ENCODE data around the gene ALOX5AP.

ALOX5AP gene

DNA sequence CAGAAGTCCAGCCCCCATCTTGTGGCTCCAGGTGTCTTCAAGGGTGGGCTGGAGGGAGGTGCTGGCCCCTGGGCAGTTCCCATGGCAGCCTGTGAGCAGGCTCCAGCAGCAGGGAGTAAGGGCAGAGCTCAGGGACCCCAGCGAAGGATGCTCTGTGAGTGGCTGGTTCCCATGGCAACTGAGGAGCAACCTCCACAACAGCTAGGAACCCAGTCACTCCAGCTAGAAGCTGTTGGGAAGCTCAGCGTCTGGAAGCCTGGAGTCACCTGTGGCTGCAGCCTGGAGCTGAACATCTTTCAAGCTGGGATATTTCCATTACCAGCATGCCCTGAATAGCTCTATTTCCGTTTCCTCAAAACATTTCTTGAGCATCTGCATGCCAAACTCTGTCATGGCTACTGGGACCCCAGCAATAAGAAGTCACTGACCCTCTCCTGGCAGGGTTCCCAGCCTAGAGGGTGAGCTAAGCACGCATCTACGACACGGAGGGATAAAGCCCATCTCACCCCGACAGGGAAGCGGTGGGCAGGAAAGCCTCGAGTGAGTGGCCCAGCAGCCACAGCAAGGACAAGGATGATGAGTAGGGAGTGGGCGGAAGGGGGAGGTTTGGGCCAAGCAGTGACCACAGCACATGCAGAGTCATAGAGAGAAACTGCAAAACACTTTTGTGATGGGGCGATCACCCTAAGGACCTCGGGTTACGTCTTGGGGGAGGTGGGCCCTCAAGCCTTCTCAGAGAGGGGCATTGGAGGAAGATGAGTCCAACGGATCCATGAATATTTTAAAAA is 52.6 kb downstream of the ALOX5AP start:
- Histone ChIP-seq H3K27me3 (ENCODE audit: insufficient read depth, poor library complexity, severe bottlenecking) (no peaks in the 10 kb centered on the region), H3K27ac (replicated peaks) (no peak overlapping the region), H3K4me3 (replicated peaks; ENCODE audit: insufficient read depth, low read length) (no peak overlapping the region)
- no peak for TF ChIP-seq SPI1 (IDR thresholded peaks at IDR 0.05; ENCODE audit: borderline replicate concordance, low read depth)
- TF ChIP-seq, protein P1, sequence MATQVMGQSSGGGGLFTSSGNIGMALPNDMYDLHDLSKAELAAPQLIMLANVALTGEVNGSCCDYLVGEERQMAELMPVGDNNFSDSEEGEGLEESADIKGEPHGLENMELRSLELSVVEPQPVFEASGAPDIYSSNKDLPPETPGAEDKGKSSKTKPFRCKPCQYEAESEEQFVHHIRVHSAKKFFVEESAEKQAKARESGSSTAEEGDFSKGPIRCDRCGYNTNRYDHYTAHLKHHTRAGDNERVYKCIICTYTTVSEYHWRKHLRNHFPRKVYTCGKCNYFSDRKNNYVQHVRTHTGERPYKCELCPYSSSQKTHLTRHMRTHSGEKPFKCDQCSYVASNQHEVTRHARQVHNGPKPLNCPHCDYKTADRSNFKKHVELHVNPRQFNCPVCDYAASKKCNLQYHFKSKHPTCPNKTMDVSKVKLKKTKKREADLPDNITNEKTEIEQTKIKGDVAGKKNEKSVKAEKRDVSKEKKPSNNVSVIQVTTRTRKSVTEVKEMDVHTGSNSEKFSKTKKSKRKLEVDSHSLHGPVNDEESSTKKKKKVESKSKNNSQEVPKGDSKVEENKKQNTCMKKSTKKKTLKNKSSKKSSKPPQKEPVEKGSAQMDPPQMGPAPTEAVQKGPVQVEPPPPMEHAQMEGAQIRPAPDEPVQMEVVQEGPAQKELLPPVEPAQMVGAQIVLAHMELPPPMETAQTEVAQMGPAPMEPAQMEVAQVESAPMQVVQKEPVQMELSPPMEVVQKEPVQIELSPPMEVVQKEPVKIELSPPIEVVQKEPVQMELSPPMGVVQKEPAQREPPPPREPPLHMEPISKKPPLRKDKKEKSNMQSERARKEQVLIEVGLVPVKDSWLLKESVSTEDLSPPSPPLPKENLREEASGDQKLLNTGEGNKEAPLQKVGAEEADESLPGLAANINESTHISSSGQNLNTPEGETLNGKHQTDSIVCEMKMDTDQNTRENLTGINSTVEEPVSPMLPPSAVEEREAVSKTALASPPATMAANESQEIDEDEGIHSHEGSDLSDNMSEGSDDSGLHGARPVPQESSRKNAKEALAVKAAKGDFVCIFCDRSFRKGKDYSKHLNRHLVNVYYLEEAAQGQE (IDR thresholded peaks at IDR 0.05; ENCODE audit: insufficient replicate concordance, low read depth), result no peak
- TF ChIP-seq POLR2AphosphoS5 (IDR thresholded peaks at IDR 0.05; ENCODE audit: low read depth), result no peak
- TF ChIP-seq, protein P2, sequence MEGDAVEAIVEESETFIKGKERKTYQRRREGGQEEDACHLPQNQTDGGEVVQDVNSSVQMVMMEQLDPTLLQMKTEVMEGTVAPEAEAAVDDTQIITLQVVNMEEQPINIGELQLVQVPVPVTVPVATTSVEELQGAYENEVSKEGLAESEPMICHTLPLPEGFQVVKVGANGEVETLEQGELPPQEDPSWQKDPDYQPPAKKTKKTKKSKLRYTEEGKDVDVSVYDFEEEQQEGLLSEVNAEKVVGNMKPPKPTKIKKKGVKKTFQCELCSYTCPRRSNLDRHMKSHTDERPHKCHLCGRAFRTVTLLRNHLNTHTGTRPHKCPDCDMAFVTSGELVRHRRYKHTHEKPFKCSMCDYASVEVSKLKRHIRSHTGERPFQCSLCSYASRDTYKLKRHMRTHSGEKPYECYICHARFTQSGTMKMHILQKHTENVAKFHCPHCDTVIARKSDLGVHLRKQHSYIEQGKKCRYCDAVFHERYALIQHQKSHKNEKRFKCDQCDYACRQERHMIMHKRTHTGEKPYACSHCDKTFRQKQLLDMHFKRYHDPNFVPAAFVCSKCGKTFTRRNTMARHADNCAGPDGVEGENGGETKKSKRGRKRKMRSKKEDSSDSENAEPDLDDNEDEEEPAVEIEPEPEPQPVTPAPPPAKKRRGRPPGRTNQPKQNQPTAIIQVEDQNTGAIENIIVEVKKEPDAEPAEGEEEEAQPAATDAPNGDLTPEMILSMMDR (IDR thresholded peaks at IDR 0.05; ENCODE audit: insufficient read depth, low read length), result no peak
- TF ChIP-seq GABPA (IDR thresholded peaks at IDR 0.05; ENCODE audit: low read depth), result no peak
- no peak for DNase-seq (ENCODE audit: low read depth in 1 of 2, low spot score in 1 of 2)

DNA sequence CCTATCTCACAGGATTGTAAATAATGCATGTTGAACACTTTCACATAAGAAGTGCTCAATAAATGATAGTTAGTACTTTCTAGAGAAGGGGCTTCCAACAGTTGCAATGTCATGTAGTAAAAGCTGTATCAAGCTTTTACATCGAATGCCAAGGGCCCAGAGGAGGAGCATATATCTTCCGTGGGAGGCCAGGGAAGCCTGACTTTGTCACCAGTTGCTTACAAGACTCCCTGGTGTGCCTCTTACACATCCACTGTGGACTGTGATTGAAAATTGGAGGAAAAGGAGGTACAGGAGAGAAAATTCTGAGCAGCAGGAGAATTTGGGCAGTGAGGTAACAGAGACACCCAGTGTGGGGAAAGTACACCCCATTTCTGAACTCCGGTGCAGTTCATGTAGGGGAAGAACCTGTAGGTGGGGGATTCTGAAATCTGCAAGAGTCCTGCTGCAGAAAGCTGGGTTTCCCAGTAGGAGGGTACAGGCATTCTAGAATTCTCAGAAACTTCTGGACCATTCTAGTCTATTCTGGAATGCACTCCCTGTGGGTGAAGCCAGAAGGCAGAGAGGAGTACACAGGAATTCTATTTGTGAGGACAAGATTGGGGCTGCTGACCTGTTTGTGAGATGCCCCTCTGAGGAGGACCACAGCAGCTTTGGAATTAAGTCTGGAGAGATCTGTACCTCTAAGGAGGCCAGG is 54.0 kb downstream of the ALOX5AP start:
- no peak overlapping the region for H3K4me3 ChIP-seq (replicated peaks; ENCODE audit: insufficient read depth, low read length)
- TF ChIP-seq, protein P2 (IDR thresholded peaks at IDR 0.05; ENCODE audit: insufficient read depth, low read length), result no peak
- TF ChIP-seq GABPA (IDR thresholded peaks at IDR 0.05; ENCODE audit: low read depth) (no peak), POLR2AphosphoS5 (IDR thresholded peaks at IDR 0.05; ENCODE audit: low read depth) (no peak), SPI1 (IDR thresholded peaks at IDR 0.05; ENCODE audit: borderline replicate concordance, low read depth) (no peak)
- TF ChIP-seq, protein P1 (IDR thresholded peaks at IDR 0.05; ENCODE audit: insufficient replicate concordance, low read depth), result no peak
- no peak overlapping the region for H3K27ac ChIP-seq (replicated peaks)
- no peak for DNase-seq (ENCODE audit: low read depth in 1 of 2, low spot score in 1 of 2)
- no peaks in the 10 kb centered on the region for H3K27me3 ChIP-seq (ENCODE audit: insufficient read depth, poor library complexity, severe bottlenecking)

DNA sequence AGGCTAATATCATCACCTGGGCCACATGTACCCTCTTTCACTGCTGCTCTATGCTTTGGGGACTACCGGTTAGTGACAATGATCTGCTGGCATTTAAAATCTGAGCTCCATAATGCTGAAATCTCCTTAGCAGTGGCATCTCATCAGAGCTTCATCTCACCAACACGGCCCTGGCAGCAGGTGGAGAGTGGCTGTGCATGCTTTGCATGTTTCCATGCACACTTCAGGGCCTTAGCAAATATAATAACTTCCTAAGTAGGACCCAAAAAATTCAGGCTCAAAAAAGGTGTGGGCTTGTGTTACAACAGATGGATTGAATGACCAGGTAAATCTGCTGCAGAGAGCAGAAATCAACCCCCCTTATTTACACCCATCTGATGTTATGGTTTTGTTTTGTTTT is 55.2 kb downstream of the ALOX5AP start:
- H3K4me3 ChIP-seq (replicated peaks; ENCODE audit: insufficient read depth, low read length), result no peak overlapping the region
- H3K27ac ChIP-seq (replicated peaks), result no peak overlapping the region
- DNase-seq (ENCODE audit: low read depth in 1 of 2, low spot score in 1 of 2), result no peak
- TF ChIP-seq, protein P2 (IDR thresholded peaks at IDR 0.05; ENCODE audit: insufficient read depth, low read length), result no peak
- no peaks in the 10 kb centered on the region for H3K27me3 ChIP-seq (ENCODE audit: insufficient read depth, poor library complexity, severe bottlenecking)
